Measurements from ENCODE around the gene ATP8B4.
A peak's percentile ranks its signal among the peaks of the same experiment; 100 is the strongest.

ATP8B4 gene

GRCh38 chr15:49953421-49953820 lies 165.6 kb downstream of the ATP8B4 start:
- no peak for DNase-seq (ENCODE audit: low spot score)

- no peak for DNase-seq (ENCODE audit: low spot score)
Measured at GRCh38 chr15:49946681-49947080, 172.4 kb downstream of the ATP8B4 start.

- no peak for DNase-seq (ENCODE audit: low spot score)
Measured at GRCh38 chr15:49934487-49934886, 184.5 kb downstream of the ATP8B4 start.

- no peak for DNase-seq (ENCODE audit: low spot score)
Measured at GRCh38 chr15:49927189-49927861, 191.7 kb downstream of the ATP8B4 start.

GRCh38 chr15:49926740-49927139 lies 192.3 kb downstream of the ATP8B4 start:
- no peak for DNase-seq (ENCODE audit: low spot score)

GRCh38 chr15:49923671-49924070 lies 195.4 kb downstream of the ATP8B4 start:
- no peak for DNase-seq (ENCODE audit: low spot score)

GRCh38 chr15:49919034-49919433 lies 200.0 kb downstream of the ATP8B4 start:
- no peak for DNase-seq (ENCODE audit: low spot score)

- no peak for DNase-seq (ENCODE audit: low spot score)
Measured at GRCh38 chr15:49918121-49918520, 200.9 kb downstream of the ATP8B4 start.

GRCh38 chr15:49916998-49917397 lies 202.0 kb downstream of the ATP8B4 start:
- DNase-seq (ENCODE audit: low spot score) = no peak

GRCh38 chr15:49915822-49916221 lies 203.2 kb downstream of the ATP8B4 start:
- DNase-seq (ENCODE audit: low spot score) = no peak

- no peak for DNase-seq (ENCODE audit: low spot score)
Measured at GRCh38 chr15:49908933-49909295, 210.1 kb downstream of the ATP8B4 start.

- no peak for DNase-seq (ENCODE audit: low spot score)
Measured at GRCh38 chr15:49908236-49908932, 210.6 kb downstream of the ATP8B4 start.

- no peak for DNase-seq (ENCODE audit: low spot score)
Measured at GRCh38 chr15:49906966-49907365, 212.1 kb downstream of the ATP8B4 start.

GRCh38 chr15:49905221-49905620 lies 213.8 kb downstream of the ATP8B4 start:
- no peak for DNase-seq (ENCODE audit: low spot score)

GRCh38 chr15:49904296-49904695 lies 214.7 kb downstream of the ATP8B4 start:
- no peak for DNase-seq (ENCODE audit: low spot score)

- peak; percentile 10 for DNase-seq (ENCODE audit: low spot score)
Measured at GRCh38 chr15:49902685-49903501, 216.1 kb downstream of the ATP8B4 start.

GRCh38 chr15:49901996-49902684 lies 216.9 kb downstream of the ATP8B4 start:
- DNase-seq (ENCODE audit: low spot score) = no peak

- DNase-seq (ENCODE audit: low spot score) = no peak
Measured at GRCh38 chr15:49901321-49901720, 217.7 kb downstream of the ATP8B4 start.

- DNase-seq (ENCODE audit: low spot score) = no peak
Measured at GRCh38 chr15:49900903-49901235, 218.2 kb downstream of the ATP8B4 start.

GRCh38 chr15:49900006-49900902 lies 218.8 kb downstream of the ATP8B4 start:
- DNase-seq (ENCODE audit: low spot score) = no peak

GRCh38 chr15:49898575-49899283 lies 220.3 kb downstream of the ATP8B4 start:
- no peak for DNase-seq (ENCODE audit: low spot score)

Data from cerebellar cortex (tissue), 1 donor.